ENCODE data around the gene ZNF598. TPM values are rescaled to one million over a fixed set of nuclear protein-coding genes. Genes with fewer than 3 reads are reported as not detected.

The ZNF598 gene
- total RNA-seq, 1 experiment from 2014 or later, result 72.4 TPM

- CTCF ChIA-PET, result no interaction called here
- no peak for TF ChIP-seq CTCF (IDR thresholded peaks at IDR 0.05; ENCODE audit: unreplicated experiment)
- H3K27ac Mint-ChIP-seq (ENCODE audit: unreplicated experiment), result no peak overlapping the region
- no TSS peak for BruUV-seq (replicated peaks)
- no peak for DNase-seq
- H3K9me3 Mint-ChIP-seq (ENCODE audit: low read depth, unreplicated experiment), result no peaks in the 10 kb centered on the region
- intact Hi-C loops (cut with micrococcal nuclease; ENCODE audit: unreplicated experiment), result no loop called here
- no peaks in the 10 kb centered on the region for H3K27me3 Mint-ChIP-seq (ENCODE audit: unreplicated experiment)
- no peak overlapping the region for H3K4me3 Mint-ChIP-seq (ENCODE audit: low read depth, unreplicated experiment)
- peaks cover 58% of the 10 kb centered on the region for H3K36me3 Mint-ChIP-seq (ENCODE audit: insufficient read depth, unreplicated experiment)
- peaks cover 17% of the 10 kb centered on the region for H3K4me1 Mint-ChIP-seq (ENCODE audit: low read depth, unreplicated experiment)
These were observed 41.3 kb downstream of the ZNF598 start for GRCh38 chr16:1968146-1968953.

- CTCF ChIA-PET, result interaction anchor here (0.6 kb wide), 1 partner anchor 319 kb away, joined by 8 read pairs; no protein-coding TSS in a partner anchor
- Mint-ChIP-seq H3K27me3 (ENCODE audit: unreplicated experiment) (no peaks in the 10 kb centered on the region), H3K36me3 (ENCODE audit: insufficient read depth, unreplicated experiment) (peaks cover 58% of the 10 kb centered on the region), H3K9me3 (ENCODE audit: low read depth, unreplicated experiment) (no peaks in the 10 kb centered on the region), H3K4me1 (ENCODE audit: low read depth, unreplicated experiment) (peaks cover 16% of the 10 kb centered on the region), H3K27ac (ENCODE audit: unreplicated experiment) (peak within 1 kb of the TSS; percentile 68), H3K4me3 (ENCODE audit: low read depth, unreplicated experiment) (peak within 1 kb of the TSS; percentile 74)
- no TSS peak for BruUV-seq (replicated peaks)
- DNase-seq, result no peak
- no peak for TF ChIP-seq CTCF (IDR thresholded peaks at IDR 0.05; ENCODE audit: unreplicated experiment)
- intact Hi-C loops (cut with micrococcal nuclease; ENCODE audit: unreplicated experiment), result no loop called here
These were observed 43.2 kb downstream of the ZNF598 start, which contains the start of gene RNF151 for GRCh38 chr16:1966460-1966859. RNF151 (plus strand) TSS chr16:1966856; CDS start chr16:1966882, 26 bp downstream.

- Mint-ChIP-seq H3K27ac (ENCODE audit: unreplicated experiment) (peak overlapping the region; percentile 68), H3K4me3 (ENCODE audit: low read depth, unreplicated experiment) (peak overlapping the region; percentile 74), H3K36me3 (ENCODE audit: insufficient read depth, unreplicated experiment) (peaks cover 60% of the 10 kb centered on the region), H3K4me1 (ENCODE audit: low read depth, unreplicated experiment) (peaks cover 26% of the 10 kb centered on the region), H3K27me3 (ENCODE audit: unreplicated experiment) (no peaks in the 10 kb centered on the region), H3K9me3 (ENCODE audit: low read depth, unreplicated experiment) (no peaks in the 10 kb centered on the region)
- intact Hi-C loops (cut with micrococcal nuclease; ENCODE audit: unreplicated experiment), result no loop called here
- no peak for TF ChIP-seq CTCF (IDR thresholded peaks at IDR 0.05; ENCODE audit: unreplicated experiment)
- DNase-seq, result no peak
- CTCF ChIA-PET, result interaction anchor here (1.0 to 1.5 kb wide), 2 partner anchors 17 to 38 kb away, joined by 3 to 5 read pairs; no protein-coding TSS in a partner anchor
- BruUV-seq (replicated peaks), result no TSS peak
These were observed 44.1 kb downstream of the ZNF598 start for GRCh38 chr16:1965396-1966001.

- BruUV-seq (replicated peaks), result TSS peak; percentile 84
- intact Hi-C loops (cut with micrococcal nuclease; ENCODE audit: unreplicated experiment), result no loop called here
- no peaks in the 10 kb centered on the region for H3K27me3 Mint-ChIP-seq (ENCODE audit: unreplicated experiment)
- H3K4me3 Mint-ChIP-seq (ENCODE audit: low read depth, unreplicated experiment), result peak within 1 kb of the TSS; percentile 74
- H3K9me3 Mint-ChIP-seq (ENCODE audit: low read depth, unreplicated experiment), result no peaks in the 10 kb centered on the region
- peak within 1 kb of the TSS; percentile 68 for H3K27ac Mint-ChIP-seq (ENCODE audit: unreplicated experiment)
- DNase-seq, result peak; percentile 100
- no peak for TF ChIP-seq CTCF (IDR thresholded peaks at IDR 0.05; ENCODE audit: unreplicated experiment)
- peaks cover 67% of the 10 kb centered on the region for H3K36me3 Mint-ChIP-seq (ENCODE audit: insufficient read depth, unreplicated experiment)
- CTCF ChIA-PET, result interaction anchor here (0.6 to 1.5 kb wide), 7 partner anchors 17 to 338 kb away, joined by 3 to 7 read pairs (median 3); no protein-coding TSS in a partner anchor
- peaks cover 26% of the 10 kb centered on the region for H3K4me1 Mint-ChIP-seq (ENCODE audit: low read depth, unreplicated experiment)
These were observed 44.9 kb downstream of the ZNF598 start, which contains the start of gene RPS2 for GRCh38 chr16:1964506-1965395. RPS2 (minus strand) TSS chr16:1964826; CDS start chr16:1964625, 201 bp downstream.

Data from Calu3 (cell line).